ENCODE measurements around the gene TNRC6C. TPM values are rescaled to one million over a fixed set of nuclear protein-coding genes. Genes with fewer than 3 reads are reported as not detected.
"Not testable (repeated sequence)": the region's sequence is repeated elsewhere in the genome, so short reads cannot be mapped to it uniquely, and the experiment has no call there.

The TNRC6C gene
- total RNA-seq, 2 experiments from 2014 or later = 25.5 to 26.7 TPM

DNA sequence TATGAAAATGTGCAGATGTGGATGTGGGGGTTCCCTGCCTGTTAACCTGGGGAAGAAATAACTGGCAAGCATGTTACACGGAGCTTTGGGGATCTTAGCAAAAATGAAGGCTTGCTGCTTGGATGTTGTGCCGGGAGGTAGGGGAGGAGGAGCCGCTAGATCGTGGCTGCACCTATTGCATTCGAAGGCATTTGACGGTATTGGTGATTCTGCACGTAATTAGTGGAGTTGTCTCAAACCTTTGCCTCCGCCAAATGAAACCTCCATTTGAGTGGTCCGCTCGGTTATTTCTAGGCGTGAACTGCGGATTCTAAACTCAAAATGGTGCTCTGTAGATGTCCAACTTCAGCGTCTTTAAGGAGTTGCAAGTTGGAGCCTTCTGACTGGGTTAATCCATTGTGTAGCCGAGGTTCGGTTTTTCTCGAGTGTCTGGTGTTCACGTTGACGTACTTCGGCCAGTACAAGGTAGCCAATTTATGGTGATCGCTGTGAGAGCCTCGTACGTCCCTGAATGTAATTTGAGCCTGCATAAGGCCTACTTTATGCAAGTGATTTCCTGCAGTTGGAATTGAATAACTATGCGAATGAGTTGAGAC lies 1.5 kb downstream of the TNRC6C start:
- Mint-ChIP-seq H3K27me3 (peaks cover 32% of the 10 kb centered on the region), H3K4me3 (peak overlapping the region; percentile 75), H3K9me3 (no peaks in the 10 kb centered on the region), H3K36me3 (ENCODE audit: low read depth) (peaks cover 11% of the 10 kb centered on the region), H3K27ac (peak overlapping the region; percentile 61), H3K4me1 (peaks cover 38% of the 10 kb centered on the region)
- ChIA-PET CTCF (interaction anchor here (0.6 kb wide), 2 partner anchors 10 to 54 kb away, joined by 3 read pairs; no protein-coding TSS in a partner anchor), POLR2A (interaction anchor here (0.7 to 2.9 kb wide), 3 partner anchors 116 to 315 kb away, joined by 3 to 30 read pairs (median 4); no protein-coding TSS in a partner anchor)
- DNase-seq = no peak

DNA sequence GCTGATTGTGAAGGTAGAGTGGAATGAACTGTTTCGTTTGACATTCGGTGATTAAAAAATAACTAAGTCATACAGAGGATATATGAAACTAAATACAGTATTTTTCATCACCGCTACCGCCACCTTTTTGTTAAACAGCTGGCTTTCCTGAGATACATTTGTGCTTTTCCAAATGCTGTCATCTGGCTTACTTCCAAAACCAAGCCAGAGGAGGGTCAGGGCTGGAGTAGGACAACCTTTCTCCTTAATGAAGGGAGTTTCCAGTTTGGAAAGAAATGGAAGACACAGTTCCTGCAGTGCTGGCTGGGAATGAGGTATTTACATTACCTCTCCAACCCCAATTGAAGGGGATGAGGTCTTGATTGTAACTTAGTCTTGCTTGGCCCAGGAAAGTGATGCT lies 3.2 kb downstream of the TNRC6C start:
- no peaks in the 10 kb centered on the region for H3K9me3 Mint-ChIP-seq
- no peak overlapping the region for H3K4me3 Mint-ChIP-seq
- DNase-seq = no peak
- CTCF ChIA-PET = no interaction called here
- peaks cover 16% of the 10 kb centered on the region for H3K27me3 Mint-ChIP-seq
- POLR2A ChIA-PET = no interaction called here
- no peak overlapping the region for H3K27ac Mint-ChIP-seq
- H3K4me1 Mint-ChIP-seq = peaks cover 37% of the 10 kb centered on the region
- H3K36me3 Mint-ChIP-seq (ENCODE audit: low read depth) = peaks cover 11% of the 10 kb centered on the region

DNA sequence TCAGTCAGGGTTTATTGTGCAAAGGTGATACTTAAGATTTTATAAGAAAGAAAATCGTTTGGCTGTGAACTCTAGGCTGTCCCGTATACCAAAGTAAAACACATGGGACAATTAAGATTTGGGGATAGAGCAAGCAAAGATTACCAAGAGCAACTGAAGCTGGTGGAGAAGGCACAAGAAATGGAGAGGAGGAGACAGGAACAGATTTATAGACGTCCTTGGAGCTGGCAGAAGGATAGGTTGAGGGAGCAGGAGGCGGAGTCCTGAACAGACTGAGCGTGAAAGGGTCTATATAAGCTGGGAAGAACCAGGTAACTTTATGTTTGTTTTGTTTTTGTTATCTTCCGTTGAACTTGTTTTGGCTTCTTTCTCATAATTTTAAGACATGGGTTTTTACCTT lies 3.8 kb downstream of the TNRC6C start:
- H3K4me3 Mint-ChIP-seq = no peak overlapping the region
- DNase-seq = no peak
- no peak overlapping the region for H3K27ac Mint-ChIP-seq

DNA sequence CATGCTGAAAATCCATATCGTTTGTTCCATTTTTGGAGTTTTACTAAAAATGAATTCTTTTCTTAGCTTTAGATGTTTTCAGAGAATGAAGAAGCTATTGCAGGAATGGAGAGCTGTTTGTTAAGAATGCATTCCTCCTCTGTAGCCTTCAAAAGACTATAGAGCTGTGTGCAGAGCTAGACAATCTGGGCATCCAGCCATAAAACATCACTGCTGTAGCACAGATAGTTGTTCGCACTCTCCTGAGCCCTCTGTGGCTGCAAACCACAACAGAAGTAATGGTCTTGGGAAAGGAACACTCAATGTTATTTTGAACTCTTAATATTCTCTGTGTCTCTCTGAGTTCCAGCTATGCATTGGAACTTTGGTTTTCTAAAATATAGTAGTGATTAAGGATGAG lies 4.9 kb downstream of the TNRC6C start:
- Mint-ChIP-seq H3K27ac (no peak overlapping the region), H3K4me3 (no peak overlapping the region), H3K9me3 (no peaks in the 10 kb centered on the region), H3K27me3 (peaks cover 7% of the 10 kb centered on the region), H3K36me3 (ENCODE audit: low read depth) (peaks cover 11% of the 10 kb centered on the region), H3K4me1 (peaks cover 29% of the 10 kb centered on the region)
- ChIA-PET CTCF (interaction anchor here (0.7 to 1.2 kb wide), 3 partner anchors 8 to 56 kb away, joined by 3 read pairs; no protein-coding TSS in a partner anchor), POLR2A (interaction anchor here (1.0 to 1.2 kb wide), 2 partner anchors 17 to 82 kb away, joined by 4 to 5 read pairs; no protein-coding TSS in a partner anchor)
- DNase-seq = no peak

More for the DNA sequence above, 3.8 kb downstream of the TNRC6C start:
- Mint-ChIP-seq H3K27me3 (peaks cover 10% of the 10 kb centered on the region), H3K9me3 (no peaks in the 10 kb centered on the region), H3K4me1 (peaks cover 32% of the 10 kb centered on the region), H3K36me3 (ENCODE audit: low read depth) (peaks cover 11% of the 10 kb centered on the region)
- POLR2A ChIA-PET = interaction anchor here (0.6 to 1.0 kb wide), 2 partner anchors 225 to 409 kb away, joined by 3 to 5 read pairs; no protein-coding TSS in a partner anchor
- CTCF ChIA-PET = interaction anchor here (1.2 kb wide), 1 partner anchor 55 kb away, joined by 3 read pairs; no protein-coding TSS in a partner anchor

DNA sequence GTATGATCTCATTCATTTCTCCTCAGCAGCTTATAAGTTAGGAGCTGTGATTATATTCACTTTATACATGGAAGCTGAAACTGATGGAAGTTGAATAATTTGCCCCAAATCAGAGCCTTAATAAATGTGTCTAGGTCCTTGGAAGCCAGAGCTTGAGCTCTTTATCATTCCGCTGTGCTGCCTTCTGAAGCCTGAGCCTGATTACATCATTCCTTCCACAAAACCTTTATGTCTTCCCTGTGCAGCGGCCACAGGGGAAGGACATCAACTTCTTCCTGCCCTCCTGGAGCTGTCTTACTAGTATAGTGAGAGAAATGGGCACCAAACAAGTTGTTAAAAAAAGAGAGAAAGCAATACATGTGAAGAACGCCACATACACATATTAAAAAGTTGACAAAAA lies 6.8 kb downstream of the TNRC6C start:
- H3K4me1 Mint-ChIP-seq = peaks cover 22% of the 10 kb centered on the region
- H3K36me3 Mint-ChIP-seq (ENCODE audit: low read depth) = peaks cover 8% of the 10 kb centered on the region
- peaks cover 6% of the 10 kb centered on the region for H3K27me3 Mint-ChIP-seq
- no peaks in the 10 kb centered on the region for H3K9me3 Mint-ChIP-seq
- CTCF ChIA-PET = interaction anchor here (1.1 kb wide), 1 partner anchor 634 kb away, joined by 3 read pairs; no protein-coding TSS in a partner anchor
- DNase-seq = no peak
- POLR2A ChIA-PET = no interaction called here
- no peak overlapping the region for H3K27ac Mint-ChIP-seq
- no peak overlapping the region for H3K4me3 Mint-ChIP-seq

DNA sequence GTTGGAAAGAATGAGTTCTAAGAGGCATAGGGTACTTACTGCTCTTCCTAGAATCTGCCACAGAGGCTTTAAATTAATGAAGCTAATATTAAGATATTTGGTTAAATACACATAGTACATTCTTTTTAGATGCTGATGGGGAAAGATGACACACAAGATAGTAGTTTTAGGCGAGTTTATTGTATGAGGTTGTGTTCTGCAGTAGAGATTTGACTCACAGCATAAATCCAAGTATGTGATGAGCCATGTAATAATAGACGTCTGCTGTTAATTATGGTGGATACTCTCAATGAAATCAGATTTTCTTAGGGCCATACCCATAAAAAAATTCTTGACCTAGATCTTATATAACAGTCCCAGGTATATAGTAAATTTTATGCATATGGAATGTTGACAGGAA lies 8.0 kb downstream of the TNRC6C start:
- Mint-ChIP-seq H3K27ac (no peak overlapping the region), H3K9me3 (no peaks in the 10 kb centered on the region), H3K36me3 (ENCODE audit: low read depth) (peaks cover 6% of the 10 kb centered on the region), H3K27me3 (peaks cover 4% of the 10 kb centered on the region), H3K4me1 (peaks cover 17% of the 10 kb centered on the region), H3K4me3 (no peak overlapping the region)
- ChIA-PET POLR2A (no interaction called here), CTCF (no interaction called here)
- no peak for DNase-seq

DNA sequence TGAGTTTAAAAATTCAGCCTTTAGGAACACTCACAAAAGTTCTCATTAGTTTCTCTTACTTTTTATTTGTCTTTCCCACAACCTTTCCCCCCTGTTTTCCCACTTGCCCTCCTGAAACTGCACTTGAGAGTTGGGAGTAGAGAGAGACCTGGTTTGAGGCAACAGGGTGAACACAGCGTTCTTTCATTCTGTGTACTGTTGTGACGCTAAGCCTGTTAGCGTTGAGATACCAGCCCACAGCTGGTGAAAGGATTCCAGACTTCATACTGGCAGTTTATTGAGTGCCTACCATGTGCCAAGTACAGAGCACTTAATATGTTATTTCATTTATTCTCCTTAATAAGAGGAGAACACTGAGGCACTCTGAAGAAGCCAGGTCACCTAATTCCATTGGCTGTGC lies 10.3 kb downstream of the TNRC6C start:
- H3K4me1 Mint-ChIP-seq = peaks cover 1% of the 10 kb centered on the region
- ChIA-PET CTCF (no interaction called here), POLR2A (no interaction called here)
- DNase-seq = no peak
- H3K36me3 Mint-ChIP-seq (ENCODE audit: low read depth) = no peaks in the 10 kb centered on the region
- no peaks in the 10 kb centered on the region for H3K9me3 Mint-ChIP-seq
- no peak overlapping the region for H3K4me3 Mint-ChIP-seq
- H3K27me3 Mint-ChIP-seq = peaks cover under 1% of the 10 kb centered on the region
- no peak overlapping the region for H3K27ac Mint-ChIP-seq

DNA sequence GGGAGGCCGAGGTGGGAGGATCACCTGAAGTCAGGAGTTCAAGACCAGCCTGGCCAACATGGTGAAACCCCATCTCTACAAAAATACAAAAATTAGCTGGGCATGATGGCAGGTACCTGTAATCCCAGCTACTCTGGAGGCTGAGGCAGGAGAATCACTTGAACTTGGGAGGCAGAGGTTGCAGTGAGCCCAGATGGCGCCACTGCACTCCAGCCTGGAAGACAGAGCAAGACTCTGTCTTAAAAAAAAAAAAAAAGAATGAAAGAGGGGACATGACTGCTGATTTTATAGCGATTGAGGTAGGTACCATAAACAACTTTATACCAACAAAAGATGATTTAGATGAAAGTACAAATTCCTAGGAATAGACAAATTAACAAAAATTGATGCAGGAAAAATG lies 13.8 kb downstream of the TNRC6C start:
- DNase-seq; H3K4me1 Mint-ChIP-seq; H3K36me3 Mint-ChIP-seq (ENCODE audit: low read depth); H3K27me3 Mint-ChIP-seq; H3K9me3 Mint-ChIP-seq; H3K27ac Mint-ChIP-seq; H3K4me3 Mint-ChIP-seq: not testable (repeated sequence)
- CTCF ChIA-PET = interaction anchor here (0.7 to 1.3 kb wide), 3 partner anchors 9 to 15 kb away, joined by 3 read pairs; partner anchors contain the start of gene TNRC6C
- POLR2A ChIA-PET = interaction anchor here (0.6 to 3.2 kb wide), 2 partner anchors 14 to 625 kb away, joined by 3 to 23 read pairs; partner anchors contain the start of gene TNRC6C

DNA sequence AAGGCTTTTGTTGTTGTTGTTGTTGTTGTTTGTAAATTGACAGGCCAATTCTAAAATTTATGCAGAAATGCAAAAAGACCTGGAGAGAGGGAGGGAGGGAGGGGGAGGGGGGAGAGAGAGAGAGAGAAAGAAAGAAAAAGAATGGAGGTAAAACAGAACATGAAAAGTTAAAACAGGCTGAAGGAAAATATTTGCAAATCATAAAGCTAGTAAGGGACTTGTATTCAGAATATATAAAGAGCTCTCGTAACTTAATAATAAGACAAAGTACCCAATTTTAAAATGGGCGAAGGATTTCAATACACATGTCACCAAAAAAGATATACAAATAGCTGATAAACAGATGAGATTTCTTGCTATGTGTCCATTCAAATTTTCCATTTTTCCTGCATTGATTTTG lies 15.4 kb downstream of the TNRC6C start:
- no peaks in the 10 kb centered on the region for H3K4me1 Mint-ChIP-seq
- H3K36me3 Mint-ChIP-seq (ENCODE audit: low read depth) = no peaks in the 10 kb centered on the region
- no peak for DNase-seq
- no peaks in the 10 kb centered on the region for H3K27me3 Mint-ChIP-seq
- CTCF ChIA-PET = no interaction called here
- H3K9me3 Mint-ChIP-seq = no peaks in the 10 kb centered on the region
- no peak overlapping the region for H3K27ac Mint-ChIP-seq
- no peak overlapping the region for H3K4me3 Mint-ChIP-seq
- POLR2A ChIA-PET = interaction anchor here (1.4 kb wide), 1 partner anchor 15 kb away, joined by 3 read pairs; the partner anchor contains the start of gene TNRC6C

DNA sequence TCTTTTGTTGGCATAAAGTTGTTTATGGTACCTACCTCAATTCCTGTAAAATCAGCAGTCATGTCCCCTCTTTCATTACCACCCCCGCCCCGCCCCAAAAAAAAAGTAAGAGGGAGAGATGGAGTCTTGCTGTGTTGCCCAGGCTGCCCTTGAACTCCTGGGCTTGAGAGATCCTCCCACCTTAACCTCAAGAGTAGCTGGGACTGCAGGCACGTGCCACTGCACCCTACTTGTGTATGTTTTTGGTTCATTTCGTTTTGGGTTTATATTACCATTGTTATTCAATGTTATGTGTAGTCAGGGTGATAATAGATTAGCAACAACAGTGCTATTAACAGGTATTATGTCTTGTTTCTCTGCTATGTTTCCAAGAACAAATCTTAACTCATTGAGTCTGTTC lies 15.9 kb downstream of the TNRC6C start:
- ChIA-PET POLR2A (interaction anchor here (1.4 kb wide), 1 partner anchor 16 kb away, joined by 3 read pairs; the partner anchor contains the start of gene TNRC6C), CTCF (no interaction called here)
- no peaks in the 10 kb centered on the region for H3K4me1 Mint-ChIP-seq
- DNase-seq = no peak
- no peaks in the 10 kb centered on the region for H3K27me3 Mint-ChIP-seq
- no peak overlapping the region for H3K4me3 Mint-ChIP-seq
- no peaks in the 10 kb centered on the region for H3K9me3 Mint-ChIP-seq
- no peak overlapping the region for H3K27ac Mint-ChIP-seq
- H3K36me3 Mint-ChIP-seq (ENCODE audit: low read depth) = no peaks in the 10 kb centered on the region

DNA sequence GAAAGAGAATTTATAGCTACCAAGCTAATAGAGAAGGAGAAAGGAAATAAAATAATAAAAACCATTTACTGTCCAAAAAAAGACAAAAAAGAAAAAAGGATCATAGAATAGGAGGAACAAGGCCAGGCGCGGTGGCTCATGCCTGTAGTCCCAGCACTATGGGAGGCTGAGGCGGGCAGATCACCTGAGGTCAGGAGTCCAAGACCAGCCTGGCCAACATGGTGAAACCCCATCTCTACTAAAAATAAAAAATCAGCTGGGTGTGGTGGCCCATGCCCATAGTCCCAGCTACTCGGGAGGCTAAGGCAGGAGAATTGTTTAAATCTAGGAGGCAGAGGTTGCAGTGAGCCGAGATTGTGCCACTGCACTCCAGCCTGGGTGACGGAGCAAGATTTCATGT lies 23.9 kb downstream of the TNRC6C start:
- not testable (repeated sequence) for H3K36me3 Mint-ChIP-seq (ENCODE audit: low read depth); H3K9me3 Mint-ChIP-seq; DNase-seq; H3K27ac Mint-ChIP-seq; H3K4me3 Mint-ChIP-seq; H3K27me3 Mint-ChIP-seq; H3K4me1 Mint-ChIP-seq
- CTCF ChIA-PET = interaction anchor here (0.6 to 0.7 kb wide), 3 partner anchors 24 to 439 kb away, joined by 3 read pairs; no protein-coding TSS in a partner anchor
- POLR2A ChIA-PET = interaction anchor here (0.6 to 0.7 kb wide), 2 partner anchors 260 to 337 kb away, joined by 3 read pairs; no protein-coding TSS in a partner anchor

DNA sequence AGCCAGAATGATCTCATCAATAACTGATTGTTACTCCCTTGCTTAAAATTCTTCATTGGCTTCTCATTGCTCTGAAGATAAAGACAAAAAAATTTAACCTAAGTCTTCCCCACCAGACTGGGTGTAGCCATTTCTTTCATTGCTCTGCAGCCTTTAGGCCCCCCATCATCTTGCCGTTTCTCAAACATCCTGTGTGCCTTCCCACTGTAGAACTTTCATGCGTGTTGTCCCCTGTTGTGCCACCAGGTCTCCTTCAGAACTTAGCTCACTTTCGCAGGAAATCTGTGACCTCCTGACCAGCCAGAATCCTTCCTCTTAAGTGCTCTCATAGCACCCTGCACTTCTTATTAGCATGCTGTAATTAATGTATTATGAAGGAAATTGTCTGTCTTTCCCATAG lies 31.8 kb downstream of the TNRC6C start:
- Mint-ChIP-seq H3K27ac (no peak overlapping the region), H3K27me3 (no peaks in the 10 kb centered on the region), H3K4me3 (no peak overlapping the region), H3K9me3 (no peaks in the 10 kb centered on the region), H3K36me3 (ENCODE audit: low read depth) (no peaks in the 10 kb centered on the region), H3K4me1 (peaks cover 6% of the 10 kb centered on the region)
- ChIA-PET CTCF (no interaction called here), POLR2A (no interaction called here)
- DNase-seq = no peak

DNA sequence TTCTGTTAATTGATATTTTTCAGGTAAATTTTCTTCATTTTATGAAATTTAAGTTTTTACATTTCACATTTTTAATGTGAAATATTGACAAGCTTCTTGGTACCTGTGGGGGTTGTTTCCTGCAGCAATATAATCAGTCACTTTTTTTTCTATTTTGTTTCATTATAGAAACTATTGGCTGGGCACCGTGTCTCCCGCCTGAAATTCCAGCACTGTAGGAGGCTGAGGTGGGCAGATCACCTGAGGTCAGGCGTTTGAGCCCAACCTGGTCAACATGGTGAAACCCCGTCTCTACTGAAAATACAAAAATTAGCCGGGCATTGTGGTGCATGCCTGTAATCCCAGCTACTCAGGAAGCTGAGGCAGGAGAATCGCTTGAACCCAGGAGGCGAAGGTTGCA lies 35.2 kb downstream of the TNRC6C start:
- DNase-seq; H3K36me3 Mint-ChIP-seq (ENCODE audit: low read depth); H3K4me1 Mint-ChIP-seq; H3K9me3 Mint-ChIP-seq; H3K4me3 Mint-ChIP-seq; H3K27ac Mint-ChIP-seq; H3K27me3 Mint-ChIP-seq; POLR2A ChIA-PET: not testable (repeated sequence)
- CTCF ChIA-PET = interaction anchor here (1.3 kb wide), 1 partner anchor 9 kb away, joined by 3 read pairs; no protein-coding TSS in a partner anchor

All from activated CD4-positive, alpha-beta memory T cell treated with anti-CD3 and anti-CD28 coated beads, Interleukin-2, amount 10 ng/mL, durations not matched to agents 7 days and 5 days (primary cell).